Tibial nerve (tissue), 4 donors: ENCODE results near the gene B3GALNT2. TPM values are rescaled to one million over a fixed set of nuclear protein-coding genes. Genes with fewer than 3 reads are reported as not detected.

Source experiments
- DNase-seq, 2 donors: peaks; one replicate each; pipeline ENCODE4 v3.0.0-alpha.2; 2019; ENCODE audit warnings: low spot score in 2 of 2
- H3K27ac ChIP-seq, 4 donors: fragments of 200-600 bp; sonication (generic) in 3 of 4; one replicate each; pipeline ENCODE4 v1.5.1; 2017 to 2019; ENCODE audit warnings: mild to moderate bottlenecking in 1 of 4
- H3K27me3 ChIP-seq, 2 donors: fragments of 200-600 bp; sonication (generic) in 1 of 2; one replicate each; pipeline versions ENCODE4 v1.5.1 to v1.6.0; 2017 to 2019
- H3K36me3 ChIP-seq, 3 donors: fragments of 200-600 bp; sonication (generic); one replicate each; pipeline ENCODE4 v1.5.1; 2018 to 2019
- H3K4me1 ChIP-seq, 4 donors: fragments of 200-600 bp; sonication (generic) in 3 of 4; one replicate each; pipeline ENCODE4 v1.5.1; 2017 to 2019
- H3K4me3 ChIP-seq, 4 donors: fragments of 200-600 bp; sonication (generic) in 3 of 4; one replicate each; pipeline ENCODE4 v1.5.1; 2017 to 2019; ENCODE audit warnings: mild to moderate bottlenecking in 1 of 4, moderate library complexity in 1 of 4
- H3K9me3 ChIP-seq, 4 donors: fragments of 200-600 bp; sonication (generic) in 3 of 4; one replicate each; pipeline ENCODE4 v1.5.1; 2017 to 2019
- EP300 ChIP-seq, 2 donors: sonication (generic); formaldehyde crosslinking; IDR thresholded peaks; one replicate each; pipeline ENCODE4 v1.6.1; 2017; ENCODE audit warnings: antibody characterized with exemption in 2 of 2, mild to moderate bottlenecking in 1 of 2
- POLR2A ChIP-seq, 2 donors: fragments of 450-650 bp; IDR thresholded peaks; one replicate each; pipeline ENCODE4 v1.6.1; 2017; ENCODE audit warnings: antibody characterized with exemption in 2 of 2, mild to moderate bottlenecking in 2 of 2, moderate library complexity in 2 of 2
- WGBS, 2 donors: methylation state at CpG; one replicate each; pipeline ENCODE4 v1.1.5; 2018; 5-methylcytosine and 5-hydroxymethylcytosine counted together
- total RNA-seq, 4 donors: library from RNA; depleted of rRNA; stranded (reverse); fragments of >200 nt; gene quantifications; one replicate each; pipeline ENCODE4 v1.1.0, GENCODE V29; 2016
- TF ChIP-seq, protein P1 (sequence below), 5 experiments: fragments of 200-600 bp in 3 of 5; fragments of 450-650 bp in 2 of 5; sonication (generic) in 3 of 5; IDR thresholded peaks; one replicate each; pipeline ENCODE4 v1.5.1; 2016 to 2019; ENCODE audit warnings: antibody characterized with exemption in 5 of 5, mild to moderate bottlenecking in 3 of 5, moderate library complexity in 2 of 5

The B3GALNT2 gene
- total RNA-seq, 4 donors from 2014 or later = 17.0 to 27.3 (median 18.1) TPM

GRCh38 chr1:235442788-235443429, 61.3 kb downstream of the B3GALNT2 start:
- TF ChIP-seq, protein P1, sequence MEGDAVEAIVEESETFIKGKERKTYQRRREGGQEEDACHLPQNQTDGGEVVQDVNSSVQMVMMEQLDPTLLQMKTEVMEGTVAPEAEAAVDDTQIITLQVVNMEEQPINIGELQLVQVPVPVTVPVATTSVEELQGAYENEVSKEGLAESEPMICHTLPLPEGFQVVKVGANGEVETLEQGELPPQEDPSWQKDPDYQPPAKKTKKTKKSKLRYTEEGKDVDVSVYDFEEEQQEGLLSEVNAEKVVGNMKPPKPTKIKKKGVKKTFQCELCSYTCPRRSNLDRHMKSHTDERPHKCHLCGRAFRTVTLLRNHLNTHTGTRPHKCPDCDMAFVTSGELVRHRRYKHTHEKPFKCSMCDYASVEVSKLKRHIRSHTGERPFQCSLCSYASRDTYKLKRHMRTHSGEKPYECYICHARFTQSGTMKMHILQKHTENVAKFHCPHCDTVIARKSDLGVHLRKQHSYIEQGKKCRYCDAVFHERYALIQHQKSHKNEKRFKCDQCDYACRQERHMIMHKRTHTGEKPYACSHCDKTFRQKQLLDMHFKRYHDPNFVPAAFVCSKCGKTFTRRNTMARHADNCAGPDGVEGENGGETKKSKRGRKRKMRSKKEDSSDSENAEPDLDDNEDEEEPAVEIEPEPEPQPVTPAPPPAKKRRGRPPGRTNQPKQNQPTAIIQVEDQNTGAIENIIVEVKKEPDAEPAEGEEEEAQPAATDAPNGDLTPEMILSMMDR (IDR thresholded peaks at IDR 0.05) = no peak
- no peak for TF ChIP-seq POLR2A (IDR thresholded peaks at IDR 0.05)
- TF ChIP-seq EP300 (IDR thresholded peaks at IDR 0.05) = no peak

DNA sequence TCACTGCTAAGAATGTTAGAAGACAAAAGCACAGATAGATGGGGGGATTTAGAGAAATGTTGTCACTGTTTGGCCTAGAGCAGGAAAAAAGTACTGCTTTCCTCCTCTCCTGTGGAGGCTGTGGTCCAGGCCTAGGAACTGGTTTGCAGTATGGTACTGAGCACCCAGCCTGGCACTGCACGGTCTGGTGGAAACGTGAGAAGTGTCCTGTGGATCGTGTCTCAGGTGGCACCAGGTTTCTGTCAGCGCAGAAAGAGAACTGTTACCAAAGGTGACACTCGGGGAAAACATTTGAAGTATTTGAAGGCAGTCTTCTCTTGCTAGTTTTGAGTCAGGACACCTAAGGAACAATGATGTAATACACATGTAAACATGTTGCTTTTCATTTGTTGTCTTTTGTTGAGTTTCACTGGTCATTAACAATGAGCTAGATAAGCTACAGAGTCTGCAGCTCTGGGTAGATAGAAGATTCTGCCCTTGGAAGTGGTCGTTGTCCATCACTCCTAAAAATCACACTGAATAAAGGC, 63.0 kb downstream of the B3GALNT2 start:
- Histone ChIP-seq H3K4me3 (no peak overlapping the region), H3K36me3 (peaks cover 3 to 100% (median 28%) of the 10 kb centered on the region in 3 donors), H3K27me3 (no peaks in the 10 kb centered on the region), H3K4me1 (no peaks in the 10 kb centered on the region), H3K27ac (no peak overlapping the region), H3K9me3 (no peaks in the 10 kb centered on the region)
- WGBS, 2 donors = 92 to 93% methylated on average over 6 of the region's 6 CpGs
- TF ChIP-seq, protein P1 (IDR thresholded peaks at IDR 0.05) = no peak
- TF ChIP-seq POLR2A (IDR thresholded peaks at IDR 0.05) = no peak
- TF ChIP-seq EP300 (IDR thresholded peaks at IDR 0.05) = no peak
- no peak for DNase-seq

More at GRCh38 chr1:235442788-235443429, 61.3 kb downstream of the B3GALNT2 start:
- no peak overlapping the region for H3K27ac ChIP-seq
- no peak for DNase-seq
- H3K36me3 ChIP-seq = peaks cover 3 to 100% (median 22%) of the 10 kb centered on the region in 3 donors
- no peak overlapping the region for H3K4me3 ChIP-seq
- H3K9me3 ChIP-seq = no peaks in the 10 kb centered on the region
- 90 to 95% methylated on average over 9 of the region's 9 CpGs for WGBS, 2 donors
- H3K4me1 ChIP-seq = no peaks in the 10 kb centered on the region
- no peaks in the 10 kb centered on the region for H3K27me3 ChIP-seq

GRCh38 chr1:235434001-235434400, 70.3 kb downstream of the B3GALNT2 start:
- Histone ChIP-seq H3K27me3 (no peaks in the 10 kb centered on the region), H3K4me3 (no peak overlapping the region), H3K27ac (no peak overlapping the region), H3K9me3 (no peaks in the 10 kb centered on the region), H3K4me1 (no peaks in the 10 kb centered on the region), H3K36me3 (peaks cover 0 to 67% (median 7%) of the 10 kb centered on the region in 3 donors)
- TF ChIP-seq, protein P1 (IDR thresholded peaks at IDR 0.05) = no peak
- TF ChIP-seq EP300 (IDR thresholded peaks at IDR 0.05) (no peak), POLR2A (IDR thresholded peaks at IDR 0.05) (no peak)
- WGBS, 2 donors = 87 to 91% methylated on average over 8 of the region's 8 CpGs
- DNase-seq = no peak

DNA sequence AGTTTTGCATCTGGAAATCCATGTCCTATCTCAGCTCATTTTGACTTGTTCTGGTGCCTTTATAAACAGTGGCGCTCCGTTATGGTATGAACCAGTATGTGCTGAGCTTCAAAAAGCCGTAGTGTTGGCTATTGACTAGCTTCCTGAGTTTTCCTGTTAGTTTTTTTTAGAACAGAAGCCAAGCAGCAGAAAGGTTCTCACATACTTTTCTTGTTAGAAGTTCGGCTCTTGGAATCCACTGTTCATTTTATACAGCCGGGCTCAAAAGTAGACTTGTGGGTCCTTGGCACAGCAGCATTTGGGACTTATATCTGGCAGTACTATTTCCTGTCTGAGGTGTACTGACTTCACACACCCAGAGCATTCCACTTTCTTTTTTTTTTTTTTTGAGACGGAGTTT, 73.3 kb downstream of the B3GALNT2 start:
- 75 to 81% methylated on average over 6 of the region's 6 CpGs for WGBS, 2 donors

GRCh38 chr1:235429143-235429542, 75.1 kb downstream of the B3GALNT2 start:
- Histone ChIP-seq H3K4me3 (no peak overlapping the region), H3K4me1 (no peaks in the 10 kb centered on the region), H3K36me3 (peaks cover 0 to 24% (median 0%) of the 10 kb centered on the region in 3 donors), H3K27me3 (no peaks in the 10 kb centered on the region), H3K9me3 (no peaks in the 10 kb centered on the region), H3K27ac (no peak overlapping the region)
- DNase-seq = no peak
- TF ChIP-seq, protein P1 (IDR thresholded peaks at IDR 0.05) = no peak
- TF ChIP-seq POLR2A (IDR thresholded peaks at IDR 0.05) (no peak), EP300 (IDR thresholded peaks at IDR 0.05) (no peak)
- WGBS, 2 donors = 87 to 88% methylated on average over 5 of the region's 5 CpGs

More for the DNA sequence above, 73.3 kb downstream of the B3GALNT2 start:
- no peak for TF ChIP-seq POLR2A (IDR thresholded peaks at IDR 0.05)
- TF ChIP-seq EP300 (IDR thresholded peaks at IDR 0.05) = no peak
- TF ChIP-seq, protein P1 (IDR thresholded peaks at IDR 0.05) = no peak
- Histone ChIP-seq H3K4me1 (no peaks in the 10 kb centered on the region), H3K4me3 (no peak overlapping the region), H3K27me3 (no peaks in the 10 kb centered on the region), H3K9me3 (no peaks in the 10 kb centered on the region), H3K36me3 (peaks cover 0 to 40% (median 0%) of the 10 kb centered on the region in 3 donors), H3K27ac (no peak overlapping the region)
- no peak for DNase-seq
